Liver (tissue), 3 donors: ENCODE data around the gene TRAT1.

Source experiments
- ATF3 ChIP-seq: IDR thresholded peaks from 2 replicates; pipeline ENCODE4 v1.6.1; 2016; ENCODE audit warnings: antibody characterized with exemption
- CTCF ChIP-seq: fragments of 150-350 bp; IDR thresholded peaks from 2 replicates; pipeline ENCODE4 v1.5.1; 2017; ENCODE audit warnings: improper control_type of control experiment, low read depth, low read length; ENCODE audit not compliant: missing input control
- MAX ChIP-seq: IDR thresholded peaks from 2 replicates; pipeline ENCODE4 v1.6.1; 2016; ENCODE audit warnings: antibody characterized with exemption
- RAD21 ChIP-seq, 2 donors: IDR thresholded peaks; 2 replicates each; pipeline ENCODE4 v1.6.1; 2016; ENCODE audit warnings: antibody characterized with exemption in 2 of 2, mild to moderate bottlenecking in 2 of 2
- REST ChIP-seq: IDR thresholded peaks from 2 replicates; pipeline ENCODE4 v1.6.1; 2016; ENCODE audit warnings: antibody characterized with exemption, mild to moderate bottlenecking
- TAF1 ChIP-seq: conservative IDR thresholded peaks from 2 replicates; pipeline ENCODE4 v1.6.1; 2016; ENCODE audit warnings: antibody characterized with exemption, mild to moderate bottlenecking
- YY1 ChIP-seq: IDR thresholded peaks from 2 replicates; pipeline ENCODE4 v1.6.1; 2016; ENCODE audit warnings: antibody characterized with exemption, mild to moderate bottlenecking
- donor health status: healthy.
- donor health status: healthy.

GRCh38 chr3:108804437-108804836, 18.1 kb upstream of the TRAT1 start:
- TF ChIP-seq CTCF (no peak), TAF1 (no peak), REST (no peak), ATF3 (no peak), YY1 (no peak), MAX (no peak), RAD21 (IDR thresholded peaks at IDR 0.05) (no peak)
